Parathyroid adenoma (tissue), 2 donors: ENCODE measurements around the gene WDR26.
"Not testable (repeated sequence)": the region's sequence is repeated elsewhere in the genome, so short reads cannot be mapped to it uniquely, and the experiment has no call there.

Source experiments
- H2AFZ ChIP-seq: fragments of 300-600 bp; sonication (generic); one replicate; pipeline ENCODE4 v1.7.0; 2017; ENCODE audit warnings: antibody characterized with exemption, mild to moderate bottlenecking
- H3K27ac ChIP-seq: fragments of 300-600 bp; sonication (generic); one replicate; pipeline ENCODE4 v1.7.0; 2017
- H3K27me3 ChIP-seq: fragments of 300-600 bp; sonication (generic); one replicate; pipeline ENCODE4 v1.7.0; 2017; ENCODE audit warnings: low read length; ENCODE audit not compliant: control insufficient read depth, insufficient read depth
- H3K36me3 ChIP-seq: fragments of 300-600 bp; sonication (generic); one replicate; pipeline ENCODE4 v1.7.0; 2017; ENCODE audit warnings: low read length; ENCODE audit not compliant: control insufficient read depth, insufficient read depth
- H3K4me1 ChIP-seq: fragments of 300-600 bp; sonication (generic); one replicate; pipeline ENCODE4 v1.7.0; 2017; ENCODE audit warnings: control low read depth
- H3K4me2 ChIP-seq: fragments of 300-600 bp; sonication (generic); one replicate; pipeline ENCODE4 v1.7.0; 2017; ENCODE audit warnings: low read length
- H3K4me3 ChIP-seq: fragments of 300-600 bp; sonication (generic); one replicate; pipeline ENCODE4 v1.7.0; 2017; ENCODE audit warnings: low read depth, low read length
- H3K79me2 ChIP-seq: fragments of 300-600 bp; sonication (generic); one replicate; pipeline ENCODE4 v1.7.0; 2017; ENCODE audit warnings: control low read depth
- H3K9ac ChIP-seq: fragments of 300-600 bp; sonication (generic); one replicate; pipeline ENCODE4 v1.7.0; 2017; ENCODE audit warnings: mild to moderate bottlenecking
- H3K9me3 ChIP-seq: fragments of 300-600 bp; sonication (generic); one replicate; pipeline ENCODE4 v1.7.0; 2017; ENCODE audit warnings: low read length; ENCODE audit not compliant: control insufficient read depth
- CTCF ChIP-seq: fragments of 300-600 bp; sonication (generic); IDR thresholded peaks from one replicate; pipeline ENCODE4 v1.7.0; 2017; ENCODE audit warnings: antibody characterized with exemption, mild to moderate bottlenecking
- donor health status: primary hyperparathyroidism.

The WDR26 gene

GRCh38 chr1:224343679-224344078 is 90.9 kb downstream of the WDR26 start:
- no peak overlapping the region for H3K4me3 ChIP-seq
- H3K36me3 ChIP-seq = no peaks in the 10 kb centered on the region
- no peaks in the 10 kb centered on the region for H3K4me1 ChIP-seq

GRCh38 chr1:224340453-224341384 is 93.9 kb downstream of the WDR26 start:
- not testable (repeated sequence) for H3K9ac ChIP-seq, H3K27me3 ChIP-seq, H3K36me3 ChIP-seq, H3K4me3 ChIP-seq, H3K4me1 ChIP-seq, H3K27ac ChIP-seq, H3K9me3 ChIP-seq, H3K79me2 ChIP-seq
- Histone ChIP-seq H3K4me2 (peak overlapping the region; percentile 45), H2AFZ (peak overlapping the region; percentile 66)

More at GRCh38 chr1:224343679-224344078, 90.9 kb downstream of the WDR26 start:
- no peak for TF ChIP-seq CTCF
- Histone ChIP-seq H2AFZ (no peak overlapping the region), H3K9me3 (no peaks in the 10 kb centered on the region), H3K27me3 (no peaks in the 10 kb centered on the region), H3K27ac (no peak overlapping the region), H3K79me2 (no peaks in the 10 kb centered on the region), H3K9ac (no peak overlapping the region), H3K4me2 (no peak overlapping the region)

GRCh38 chr1:224339442-224340033 is 95.1 kb downstream of the WDR26 start:
- no peaks in the 10 kb centered on the region for H3K36me3 ChIP-seq
- H3K4me1 ChIP-seq = no peaks in the 10 kb centered on the region
- no peak overlapping the region for H3K27ac ChIP-seq
- no peak for TF ChIP-seq CTCF
- H3K27me3 ChIP-seq = no peaks in the 10 kb centered on the region
- H3K79me2 ChIP-seq = no peaks in the 10 kb centered on the region
- no peak overlapping the region for H3K4me2 ChIP-seq
- H3K4me3 ChIP-seq = no peak overlapping the region
- no peak overlapping the region for H2AFZ ChIP-seq
- no peaks in the 10 kb centered on the region for H3K9me3 ChIP-seq
- H3K9ac ChIP-seq = no peak overlapping the region

- H3K27me3 ChIP-seq = no peaks in the 10 kb centered on the region
- no peaks in the 10 kb centered on the region for H3K9me3 ChIP-seq
- TF ChIP-seq CTCF = no peak
- no peak overlapping the region for H3K4me2 ChIP-seq
- H3K36me3 ChIP-seq = no peaks in the 10 kb centered on the region
- H3K27ac ChIP-seq = no peak overlapping the region
- H2AFZ ChIP-seq = no peak overlapping the region
- no peaks in the 10 kb centered on the region for H3K4me1 ChIP-seq
- H3K79me2 ChIP-seq = no peaks in the 10 kb centered on the region
- H3K9ac ChIP-seq = no peak overlapping the region
- H3K4me3 ChIP-seq = no peak overlapping the region
Measured at GRCh38 chr1:224338150-224338838, 96.3 kb downstream of the WDR26 start.
